Stimulated activated CD8-positive, alpha-beta memory T cell treated with anti-CD3 and anti-CD28 coated beads, Interleukin-4, amount 100 ng/mL, for 48 hours (primary cell): Measurements from ENCODE around the gene PLCXD3.
"Not testable (repeated sequence)": the region's sequence is repeated elsewhere in the genome, so short reads cannot be mapped to it uniquely, and the experiment has no call there.

Source experiments
- DNase-seq: peaks from one replicate; pipeline ENCODE4 v3.0.0-alpha.2; 2020

Gene PLCXD3, protein sequence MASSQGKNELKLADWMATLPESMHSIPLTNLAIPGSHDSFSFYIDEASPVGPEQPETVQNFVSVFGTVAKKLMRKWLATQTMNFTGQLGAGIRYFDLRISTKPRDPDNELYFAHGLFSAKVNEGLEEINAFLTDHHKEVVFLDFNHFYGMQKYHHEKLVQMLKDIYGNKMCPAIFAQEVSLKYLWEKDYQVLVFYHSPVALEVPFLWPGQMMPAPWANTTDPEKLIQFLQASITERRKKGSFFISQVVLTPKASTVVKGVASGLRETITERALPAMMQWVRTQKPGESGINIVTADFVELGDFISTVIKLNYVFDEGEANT

DNA sequence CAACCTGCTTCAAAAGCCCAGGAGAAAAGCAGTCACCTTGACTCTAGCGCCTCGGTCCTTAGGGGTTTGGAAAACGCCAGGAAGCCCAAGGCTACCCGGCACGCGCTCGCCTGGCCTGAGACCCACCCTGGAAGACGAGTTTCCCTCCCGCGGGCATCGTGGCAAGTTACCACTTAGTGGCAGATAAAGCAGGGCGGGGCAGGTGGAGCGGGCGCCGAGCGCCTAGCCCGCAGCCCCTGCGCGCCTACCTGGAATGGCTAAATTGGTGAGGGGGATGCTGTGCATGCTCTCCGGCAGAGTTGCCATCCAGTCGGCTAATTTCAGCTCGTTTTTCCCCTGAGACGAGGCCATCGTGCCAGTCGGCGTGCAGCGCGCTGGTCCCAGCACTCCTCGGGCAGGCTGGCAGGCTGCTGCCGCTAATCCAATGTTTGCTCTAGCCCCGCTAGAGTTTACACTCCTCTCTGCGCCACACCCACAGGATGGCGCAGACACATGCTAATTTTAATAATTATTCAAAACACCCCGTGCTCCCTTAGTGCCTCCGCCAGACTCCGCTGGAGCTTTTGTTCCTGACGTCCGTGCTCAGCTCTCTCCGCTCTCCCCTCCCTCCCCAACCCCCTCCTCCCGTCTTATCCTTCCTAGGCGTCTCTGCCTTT, at the start of gene PLCXD3:
Gene PLCXD3, minus strand, starts transcription at position 426 of the 656 bp plus-strand sequence. Its CDS starts 75 bp downstream, at position 351.
- DNase-seq, result no peak

DNA sequence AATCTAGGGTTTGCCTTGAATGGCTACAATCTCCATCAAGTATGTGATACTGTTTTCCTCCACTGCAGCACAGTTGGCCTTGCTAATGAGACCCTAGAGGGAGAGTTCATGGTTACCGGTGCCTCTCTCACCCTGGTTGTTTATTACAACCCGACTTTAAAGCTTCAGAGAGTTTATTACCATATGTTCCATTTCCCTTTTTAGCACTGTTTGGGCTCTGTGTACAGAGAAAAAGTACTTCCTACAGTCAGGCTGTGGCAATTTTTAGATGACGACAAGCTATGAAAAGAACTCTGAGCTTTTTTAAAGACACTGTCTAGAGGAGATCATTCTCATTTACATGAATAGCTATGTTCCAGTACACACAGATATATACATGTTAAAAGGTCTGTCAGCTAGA, 48.8 kb upstream of the PLCXD3 start:
- DNase-seq, result no peak

DNA sequence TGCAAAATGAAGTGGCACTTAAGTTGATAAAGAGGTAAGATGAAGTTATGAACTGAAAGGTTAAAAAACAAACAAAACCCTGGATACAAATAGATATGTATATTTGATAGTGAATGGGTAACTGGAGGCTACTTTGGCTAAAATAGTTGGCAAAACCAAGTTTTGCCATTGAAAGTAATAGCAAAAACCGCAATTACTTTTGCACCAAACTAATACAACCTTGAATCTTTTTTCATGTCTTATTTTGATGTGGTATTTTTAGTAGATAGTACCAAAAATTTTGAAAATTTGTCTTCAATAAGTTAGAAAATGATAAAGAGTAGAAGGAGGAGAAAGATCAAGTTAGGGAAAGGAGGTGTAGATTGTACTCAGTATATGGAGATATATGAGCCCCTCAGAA, 47.9 kb upstream of the PLCXD3 start:
- DNase-seq, result no peak

DNA sequence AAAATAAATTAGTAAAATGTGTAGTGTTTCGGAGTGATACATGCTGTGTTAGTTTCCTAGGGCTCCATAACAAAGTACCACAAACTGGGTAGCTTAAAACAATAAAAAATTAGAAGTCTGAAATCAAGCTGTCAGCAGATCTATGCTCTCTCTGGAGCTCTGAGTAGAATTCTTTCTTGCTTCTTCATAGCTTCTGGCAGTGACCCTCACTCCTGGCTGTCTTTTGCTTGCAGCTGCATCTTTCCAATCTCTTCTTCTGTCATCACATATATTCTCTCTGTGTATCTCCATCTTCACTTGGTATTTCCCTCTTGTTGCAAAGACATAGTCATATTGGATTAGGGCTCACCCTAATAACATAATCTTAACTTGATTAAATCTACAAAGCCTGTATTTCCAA, 37.6 kb upstream of the PLCXD3 start:
- no peak for DNase-seq

DNA sequence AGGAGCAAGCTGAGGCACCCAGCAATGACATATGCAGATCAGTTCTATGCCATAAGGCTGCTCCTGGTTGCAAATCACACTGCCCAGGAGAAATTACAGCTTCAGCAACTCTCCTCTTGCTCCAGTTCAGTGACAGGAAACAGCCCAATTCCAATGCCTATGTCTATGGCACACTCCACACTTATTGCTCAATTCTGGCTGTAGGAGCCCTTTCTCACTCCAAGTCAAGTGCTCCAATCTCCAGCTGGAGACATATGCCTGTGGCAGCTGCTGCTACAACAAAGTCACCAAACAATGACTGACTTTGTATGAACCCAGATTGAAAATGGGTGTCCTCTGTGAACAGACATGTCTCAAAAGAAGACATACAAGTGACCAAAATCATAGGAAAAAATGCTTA, 31.8 kb upstream of the PLCXD3 start:
- no peak for DNase-seq

DNA sequence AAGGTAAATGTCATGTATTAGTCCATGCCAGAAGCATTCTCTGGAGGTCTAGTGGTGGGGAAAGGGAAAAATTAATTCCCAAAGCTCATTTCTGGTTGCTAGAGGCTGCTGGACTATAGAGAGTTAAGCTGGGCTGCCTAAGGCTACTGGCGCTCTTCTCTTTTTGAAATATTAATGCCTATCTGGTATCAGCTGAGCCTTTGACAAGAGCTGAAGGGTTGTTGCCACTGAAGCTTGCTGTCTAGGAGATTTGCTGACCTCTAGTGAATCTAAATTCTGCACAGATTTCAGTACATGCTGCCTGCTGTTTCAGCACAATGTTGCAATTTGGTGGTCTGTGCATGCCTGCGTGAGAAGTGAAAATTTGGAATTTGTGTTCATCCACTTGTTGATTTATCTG, 29.1 kb upstream of the PLCXD3 start:
- no peak for DNase-seq

DNA sequence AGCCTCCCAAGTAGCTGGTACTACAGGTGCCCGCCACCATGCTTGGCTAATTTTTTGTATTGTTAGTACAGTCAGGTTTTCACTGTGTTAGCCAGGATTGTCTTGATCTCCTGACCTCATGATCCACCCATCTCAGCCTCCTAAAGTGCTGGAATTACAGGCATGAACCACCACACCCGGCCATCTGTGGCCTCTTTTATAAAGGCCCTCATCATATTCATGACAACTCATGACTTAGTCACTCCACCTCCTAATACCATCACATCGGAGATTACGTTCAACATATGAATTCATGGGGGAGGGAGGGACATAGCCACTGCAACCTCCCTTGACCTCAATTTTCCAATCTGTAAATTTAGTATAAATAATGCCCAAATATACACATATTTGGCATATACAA, 27.2 kb upstream of the PLCXD3 start:
- DNase-seq, result no peak

DNA sequence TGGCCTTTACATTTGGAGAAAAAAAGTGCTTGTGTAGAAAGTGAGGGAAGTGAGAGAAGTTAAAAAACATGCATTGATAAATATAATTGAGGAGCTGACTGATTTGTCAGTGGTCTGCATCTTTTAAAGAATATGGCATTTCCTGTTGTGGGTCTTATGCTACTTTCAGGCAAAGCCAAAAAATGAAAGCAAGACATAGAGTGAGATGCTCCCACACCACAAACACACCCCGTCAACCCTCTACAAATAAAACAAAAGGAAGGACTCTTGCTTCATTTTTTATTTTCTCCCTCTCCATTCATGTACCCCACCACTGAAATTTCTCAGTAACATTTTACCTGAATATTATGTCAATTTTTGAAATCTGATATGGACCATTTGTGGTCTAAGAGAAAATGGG, 22.1 kb upstream of the PLCXD3 start:
- DNase-seq, result no peak

DNA sequence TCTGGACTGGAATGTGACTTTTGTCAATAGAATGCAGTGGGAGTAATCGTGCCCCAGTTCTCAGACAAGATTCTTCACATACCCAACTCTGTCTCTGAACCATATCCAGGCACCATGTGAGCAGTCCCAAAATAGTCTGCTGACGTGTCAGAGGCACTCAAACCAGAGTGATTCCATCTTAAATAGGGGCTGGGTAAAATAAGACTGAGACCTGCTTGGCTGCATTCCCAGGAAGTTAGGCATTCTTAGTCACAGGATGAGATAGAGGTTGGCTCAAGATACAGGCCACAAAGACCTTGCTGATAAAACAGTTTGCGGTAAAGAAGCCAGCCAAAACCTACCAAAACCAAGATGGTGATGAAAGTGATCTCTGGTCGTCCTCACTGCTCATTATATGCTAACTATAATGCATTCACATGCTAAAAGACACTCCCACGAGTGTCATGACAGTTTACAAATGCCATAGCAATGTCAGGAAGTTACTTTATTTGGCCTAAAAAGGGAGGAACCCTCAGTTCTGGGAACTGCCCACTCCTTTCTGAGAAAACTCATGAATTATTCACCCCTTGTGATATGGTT, 16.9 kb upstream of the PLCXD3 start:
- DNase-seq, result no peak

DNA sequence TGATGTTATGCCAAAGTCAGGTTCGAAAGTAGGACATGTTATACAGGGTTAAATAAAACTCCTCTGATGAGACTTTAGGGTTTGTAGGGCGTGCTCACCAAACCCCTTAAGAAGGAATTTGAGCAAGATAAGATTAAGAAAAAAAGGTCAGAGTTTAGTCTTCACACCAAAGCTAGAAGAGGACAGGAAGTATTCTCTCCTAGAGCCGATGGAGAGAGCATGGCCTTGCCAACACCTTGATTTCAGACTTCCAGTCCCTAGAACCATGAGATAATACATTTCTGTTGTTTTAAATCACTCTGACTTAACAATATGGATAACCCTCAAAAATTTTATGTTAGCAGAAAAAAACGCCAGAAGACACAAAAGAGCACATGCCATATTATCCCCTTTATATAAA, 16.3 kb upstream of the PLCXD3 start:
- DNase-seq, result no peak

DNA sequence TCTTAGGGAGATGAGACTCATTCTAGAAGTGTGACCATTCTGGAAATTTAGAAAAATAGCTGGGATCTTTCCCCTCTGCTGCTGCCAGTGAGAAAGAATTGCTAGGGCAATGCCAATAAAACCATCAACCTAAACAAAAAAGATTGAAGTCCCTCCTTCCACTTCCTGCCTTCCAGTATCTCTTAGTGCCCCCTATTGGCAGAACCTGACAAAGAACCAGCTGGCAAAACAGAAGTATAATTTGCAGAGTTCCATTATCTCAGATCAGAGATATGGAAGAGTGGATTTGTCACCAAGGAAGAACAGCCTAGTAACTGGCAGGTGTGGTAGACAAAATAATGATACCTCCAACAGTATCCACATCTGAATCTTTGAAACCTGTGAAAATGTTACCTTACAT, 13.8 kb upstream of the PLCXD3 start:
- no peak for DNase-seq

DNA sequence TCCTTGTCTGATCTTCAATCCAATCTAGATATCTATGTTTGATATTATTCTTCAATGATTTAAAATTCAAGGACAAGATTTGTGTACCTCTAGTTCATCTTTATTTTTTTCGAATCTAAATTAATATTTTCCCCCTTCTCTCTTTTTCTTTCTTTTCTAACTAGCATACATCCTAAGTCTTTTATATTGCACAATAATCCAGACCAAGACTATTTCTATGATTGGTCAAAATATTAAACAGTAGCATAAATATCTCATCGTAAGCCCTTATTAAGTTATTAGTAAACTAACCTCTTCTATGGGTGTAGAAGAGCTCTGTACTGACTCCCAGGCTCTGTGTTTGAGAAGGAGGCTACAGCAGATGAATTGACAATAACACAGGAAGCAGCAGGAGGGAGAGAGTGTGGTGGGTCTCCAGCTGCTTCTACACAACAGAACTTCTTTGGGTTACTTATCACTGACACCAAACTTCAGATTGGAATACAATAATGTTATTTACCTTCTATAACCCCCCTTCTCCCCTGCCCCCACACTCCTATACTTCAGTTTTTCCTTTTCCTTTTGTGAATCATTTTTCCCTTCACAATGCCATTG, 11.9 kb upstream of the PLCXD3 start:
- no peak for DNase-seq

DNA sequence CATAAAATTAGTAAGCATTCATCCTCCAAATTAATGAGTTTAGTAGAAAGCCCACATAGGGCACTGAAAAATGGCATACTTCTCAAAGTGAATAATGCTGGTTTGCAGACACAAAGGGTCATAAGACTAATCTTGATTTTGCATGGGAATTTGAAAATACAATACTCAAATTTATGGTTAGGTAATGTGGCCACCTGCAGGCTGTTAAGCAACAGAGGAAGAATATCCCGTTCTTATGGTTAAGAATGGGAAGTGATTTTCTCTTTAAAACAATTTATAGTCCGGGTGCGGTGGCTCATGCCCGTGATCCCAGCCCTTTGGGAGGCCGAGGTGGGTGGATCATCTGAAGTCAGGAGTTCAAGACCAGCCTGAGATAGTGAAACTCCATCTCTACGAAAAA, 9.4 kb upstream of the PLCXD3 start:
- no peak for DNase-seq

DNA sequence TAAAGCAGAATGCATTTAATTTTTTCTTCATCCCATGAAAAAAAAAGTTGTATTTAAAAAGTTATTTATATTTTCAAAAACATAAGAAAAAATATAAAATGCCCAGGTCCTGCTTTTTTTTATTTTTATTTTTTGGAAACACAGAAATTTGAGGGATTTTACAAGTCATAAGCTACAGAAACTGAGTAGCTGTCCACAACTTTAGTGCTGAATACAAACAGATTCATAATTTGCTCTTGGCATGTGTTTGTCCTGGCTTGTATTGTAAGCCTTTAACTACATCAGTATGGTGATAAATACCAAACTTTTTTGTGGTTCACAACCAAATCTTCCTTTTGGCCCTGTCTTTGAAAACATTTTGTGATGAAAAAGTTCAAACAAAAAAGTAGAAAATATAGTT, 7.5 kb upstream of the PLCXD3 start:
- no peak for DNase-seq

DNA sequence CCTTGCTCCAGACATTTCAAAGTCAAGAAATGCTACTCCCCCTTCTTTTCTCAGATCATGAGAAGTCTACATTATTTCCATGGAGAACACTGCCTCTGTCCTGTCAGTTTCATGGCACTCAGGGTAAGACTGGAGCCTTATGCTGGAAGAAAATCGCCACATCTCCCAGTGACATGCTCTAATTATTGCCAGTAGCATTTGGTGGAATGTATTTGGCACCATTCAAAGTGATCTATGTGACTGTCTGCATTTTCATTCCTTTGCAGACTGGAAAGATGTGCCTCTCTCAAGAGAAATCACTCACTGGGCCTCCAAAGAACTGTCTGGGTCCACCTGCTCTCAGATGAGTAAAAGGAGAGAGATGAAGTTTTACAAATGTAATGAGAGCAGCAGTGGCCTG, 840 bp upstream of the PLCXD3 start:
- no peak for DNase-seq

DNA sequence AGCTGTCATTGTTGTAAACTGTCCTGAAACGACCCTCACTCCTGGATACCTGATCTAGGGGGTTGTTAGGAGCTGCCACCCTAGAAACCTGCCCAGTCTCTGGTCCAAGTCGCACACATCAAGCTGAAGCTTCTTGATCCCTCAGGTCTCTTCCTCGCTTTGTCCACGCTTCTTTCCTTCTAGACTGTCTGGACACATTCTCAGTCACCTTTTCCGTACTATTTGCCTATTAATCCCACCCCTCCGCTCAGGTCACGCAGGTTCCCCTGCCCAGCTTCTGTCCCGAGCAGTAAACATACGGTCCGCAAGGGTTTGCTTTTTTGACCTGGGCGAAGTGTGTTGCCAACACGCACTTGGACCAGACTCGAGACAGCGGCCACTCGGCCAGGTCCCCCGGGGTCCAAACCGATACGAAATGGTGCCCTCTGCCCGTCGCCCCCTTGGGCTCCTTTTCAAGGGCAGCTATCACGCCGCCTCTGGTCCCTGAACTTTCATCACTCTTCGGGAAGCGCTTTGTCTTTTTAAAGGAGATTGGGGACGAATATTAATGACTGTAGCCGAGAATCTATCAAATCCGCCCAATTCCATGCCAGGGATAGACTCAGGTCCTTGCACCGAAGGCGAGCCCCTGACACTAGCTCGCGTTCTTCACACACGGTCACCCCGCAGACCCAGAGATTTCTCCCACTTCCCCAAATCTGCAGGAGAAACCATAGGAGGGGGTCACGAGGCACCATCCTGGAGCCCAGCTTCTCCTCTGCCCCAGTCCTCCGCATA, 814 bp downstream of the PLCXD3 start:
- DNase-seq, result no peak

DNA sequence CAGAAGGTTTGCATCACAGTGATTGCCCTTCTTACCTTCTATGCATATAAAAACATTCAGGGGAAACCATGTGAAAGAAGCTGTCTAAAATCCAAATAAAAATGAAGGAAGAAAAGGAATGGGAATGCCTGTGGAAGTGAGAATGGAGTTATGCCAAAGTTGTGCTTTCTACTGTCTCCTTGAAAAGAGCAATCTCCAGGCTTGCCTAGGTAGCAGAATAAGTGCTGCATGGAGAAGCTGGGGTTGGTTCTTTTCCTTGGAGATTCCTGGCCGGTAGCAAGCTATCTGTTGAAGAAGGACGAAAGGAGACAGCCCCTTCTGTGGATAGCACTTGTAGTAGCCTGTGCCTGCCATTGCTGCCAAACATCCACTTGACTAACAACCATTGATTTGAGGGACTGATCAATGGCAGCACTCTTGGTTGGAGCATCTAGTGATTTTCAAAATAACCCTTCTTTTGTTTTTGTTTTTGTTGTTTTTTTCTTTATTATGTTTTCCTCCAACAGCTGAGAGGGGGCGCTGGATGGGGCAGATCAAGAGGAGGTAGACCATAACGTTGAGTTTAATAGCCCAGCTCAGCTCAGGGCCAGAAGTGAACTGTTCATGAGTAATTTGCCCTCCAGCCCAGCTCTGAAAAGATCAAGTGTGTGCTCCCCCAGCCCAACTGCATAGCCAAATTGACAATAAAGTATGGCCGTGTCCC, 1.6 kb downstream of the PLCXD3 start:
- no peak for DNase-seq

DNA sequence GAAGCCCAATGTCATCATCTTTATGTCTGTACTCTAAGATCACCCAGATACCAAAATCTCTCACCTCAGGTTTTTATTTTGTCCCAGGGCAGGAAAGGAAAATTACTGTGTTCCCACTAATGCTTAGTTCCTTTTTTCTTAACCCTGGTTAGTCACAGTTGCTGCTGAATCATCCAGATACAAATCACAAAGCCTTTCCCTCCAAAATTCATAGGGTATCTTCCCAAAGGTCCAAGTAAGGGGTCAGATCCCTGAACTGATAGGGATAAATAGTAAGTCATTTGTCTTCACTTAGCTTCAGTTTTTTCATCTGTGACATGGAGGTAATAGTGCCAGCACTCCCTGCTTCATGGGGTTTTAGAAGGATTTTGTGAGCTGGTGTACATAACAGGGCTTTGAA, 2.2 kb downstream of the PLCXD3 start:
- no peak for DNase-seq

DNA sequence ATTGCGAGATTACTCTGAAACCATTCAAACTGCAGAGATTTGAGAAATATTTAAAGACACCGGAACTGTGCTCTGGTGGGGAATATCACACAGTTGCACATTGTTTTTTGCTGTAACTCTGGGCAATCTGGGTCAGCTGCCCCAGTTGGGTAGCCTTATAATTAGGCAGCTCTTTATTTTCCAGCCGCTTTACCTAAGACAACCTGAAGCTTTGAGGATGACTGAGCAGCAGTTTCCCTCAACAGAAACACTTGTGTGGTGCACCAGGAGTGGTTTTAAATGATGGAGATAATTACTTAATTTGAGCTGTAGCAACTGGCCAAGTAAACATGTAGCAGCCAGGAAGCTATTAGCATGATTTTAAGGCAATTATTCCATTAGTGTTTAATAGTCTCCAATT, 2.9 kb downstream of the PLCXD3 start:
- DNase-seq, result no peak

DNA sequence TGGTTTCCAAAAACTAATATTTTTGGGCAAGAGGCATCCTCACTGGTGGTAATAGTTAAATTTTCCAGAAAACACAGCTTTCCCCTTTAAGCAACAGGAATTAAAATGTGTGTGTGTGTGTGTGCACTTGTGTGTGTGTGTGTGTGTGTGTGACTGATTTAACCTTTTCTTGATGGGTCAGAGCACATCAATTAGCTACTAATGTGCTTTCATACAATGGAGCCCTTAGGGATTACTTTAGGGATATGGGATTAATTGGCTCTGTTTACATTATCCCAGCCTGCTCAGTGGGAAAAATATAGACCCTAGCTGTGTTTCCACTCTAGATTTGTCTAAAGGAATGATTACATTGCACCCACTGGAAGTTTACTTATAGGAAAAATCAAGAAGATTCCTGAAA, 6.5 kb downstream of the PLCXD3 start:
- no peak for DNase-seq

DNA sequence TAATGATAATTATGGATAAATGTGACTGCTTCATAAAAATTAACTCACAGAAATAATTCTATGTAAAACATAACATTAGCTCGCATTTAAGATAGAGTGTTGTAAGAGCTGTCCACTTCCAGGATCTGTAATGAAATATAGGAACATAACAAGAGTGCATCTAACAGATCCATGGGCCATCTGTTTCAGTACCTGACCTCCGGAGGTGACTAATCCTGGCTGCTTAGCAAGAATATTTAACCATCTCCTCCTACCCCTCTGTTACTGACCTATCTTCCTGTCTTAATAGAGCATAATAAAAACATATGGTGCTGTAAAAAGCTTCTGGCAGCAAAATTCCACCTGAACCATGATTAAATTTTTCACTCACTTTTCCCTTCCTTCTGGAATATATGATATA, 7.1 kb downstream of the PLCXD3 start:
- no peak for DNase-seq

DNA sequence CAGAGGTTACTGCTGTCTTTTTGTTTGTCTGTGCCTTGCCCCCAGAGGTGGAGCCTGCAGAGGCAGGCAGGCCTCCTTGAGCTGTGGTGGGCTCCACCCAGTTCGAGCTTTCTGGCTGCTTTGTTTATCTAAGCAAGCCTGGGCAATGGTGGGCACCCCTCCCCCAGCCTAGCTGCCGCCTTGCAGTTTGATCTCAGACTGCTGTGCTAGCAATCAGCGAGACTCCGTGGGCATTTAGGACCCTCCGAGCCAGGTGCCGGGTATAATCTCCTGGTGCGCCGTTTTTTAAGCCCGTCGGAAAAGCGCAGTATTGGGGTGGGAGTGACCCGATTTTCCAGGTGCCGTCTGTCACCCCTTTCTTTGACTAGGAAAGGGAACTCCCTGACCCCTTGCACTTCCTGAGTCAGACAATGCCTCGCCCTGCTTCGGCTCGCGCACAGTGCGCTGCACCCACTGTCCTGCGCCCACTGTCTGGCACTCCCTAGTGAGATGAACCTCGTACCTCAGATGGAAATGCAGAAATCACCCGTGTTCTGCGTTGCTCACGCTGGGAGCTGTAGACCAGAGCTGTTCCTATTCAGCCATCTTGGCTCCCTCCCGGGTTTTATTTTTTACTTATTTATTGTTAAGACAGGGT, 16.8 kb downstream of the PLCXD3 start:
- DNase-seq, result not testable (repeated sequence)
